ENCODE measurements around the gene CD22. TPM values are rescaled to one million over a fixed set of nuclear protein-coding genes. Genes with fewer than 3 reads are reported as not detected.
"Not testable (repeated sequence)": the region's sequence is repeated elsewhere in the genome, so short reads cannot be mapped to it uniquely, and the experiment has no call there.

Gene CD22
- total RNA-seq, 2 donors from 2014 or later: 1.4 to 3.6 TPM

GRCh38 chr19:35284153-35285094, 44.6 kb upstream of the CD22 start:
- Histone ChIP-seq H3K4me1 (ENCODE audit: control insufficient read depth in 1 of 2, low read depth in 2 of 2) (no peaks in the 10 kb centered on the region), H3K4me3 (no peak overlapping the region), H3K36me3 (peaks cover under 1% of the 10 kb centered on the region), H3K27me3 (replicated peaks; ENCODE audit: insufficient read depth) (no peaks in the 10 kb centered on the region), H3K9me3 (no peaks in the 10 kb centered on the region), H3K27ac (no peak overlapping the region)
- ATAC-seq (ENCODE audit: insufficient number of reproducible peaks, low FRiP score, low read depth): no peak
- TF ChIP-seq, protein P1, sequence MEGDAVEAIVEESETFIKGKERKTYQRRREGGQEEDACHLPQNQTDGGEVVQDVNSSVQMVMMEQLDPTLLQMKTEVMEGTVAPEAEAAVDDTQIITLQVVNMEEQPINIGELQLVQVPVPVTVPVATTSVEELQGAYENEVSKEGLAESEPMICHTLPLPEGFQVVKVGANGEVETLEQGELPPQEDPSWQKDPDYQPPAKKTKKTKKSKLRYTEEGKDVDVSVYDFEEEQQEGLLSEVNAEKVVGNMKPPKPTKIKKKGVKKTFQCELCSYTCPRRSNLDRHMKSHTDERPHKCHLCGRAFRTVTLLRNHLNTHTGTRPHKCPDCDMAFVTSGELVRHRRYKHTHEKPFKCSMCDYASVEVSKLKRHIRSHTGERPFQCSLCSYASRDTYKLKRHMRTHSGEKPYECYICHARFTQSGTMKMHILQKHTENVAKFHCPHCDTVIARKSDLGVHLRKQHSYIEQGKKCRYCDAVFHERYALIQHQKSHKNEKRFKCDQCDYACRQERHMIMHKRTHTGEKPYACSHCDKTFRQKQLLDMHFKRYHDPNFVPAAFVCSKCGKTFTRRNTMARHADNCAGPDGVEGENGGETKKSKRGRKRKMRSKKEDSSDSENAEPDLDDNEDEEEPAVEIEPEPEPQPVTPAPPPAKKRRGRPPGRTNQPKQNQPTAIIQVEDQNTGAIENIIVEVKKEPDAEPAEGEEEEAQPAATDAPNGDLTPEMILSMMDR (IDR thresholded peaks at IDR 0.05): no peak
- no peak for DNase-seq (ENCODE audit: low spot score)

DNA sequence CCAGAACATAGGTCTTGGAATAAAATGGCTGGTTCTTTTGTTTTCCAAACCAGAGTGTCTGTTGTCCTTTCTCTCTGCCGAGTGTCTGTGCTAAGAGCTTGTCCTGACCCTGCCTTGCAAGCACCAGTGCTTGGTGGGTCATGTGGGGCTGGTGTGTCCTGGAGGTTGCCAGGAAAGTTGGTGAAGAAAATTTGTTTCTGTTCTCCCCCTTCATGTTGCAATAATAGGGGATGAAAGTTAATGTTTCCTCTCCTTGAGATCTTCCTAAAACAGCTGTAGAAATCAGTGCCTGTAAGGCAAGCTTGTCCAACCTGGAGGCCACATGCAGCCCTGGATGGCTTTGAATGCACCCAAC, 43.9 kb upstream of the CD22 start:
- H3K36me3 ChIP-seq: no peaks in the 10 kb centered on the region
- H3K4me3 ChIP-seq: no peak overlapping the region
- H3K27me3 ChIP-seq (replicated peaks; ENCODE audit: insufficient read depth): no peaks in the 10 kb centered on the region
- no peaks in the 10 kb centered on the region for H3K9me3 ChIP-seq
- no peaks in the 10 kb centered on the region for H3K4me1 ChIP-seq (ENCODE audit: control insufficient read depth in 1 of 2, low read depth in 2 of 2)
- ATAC-seq (ENCODE audit: insufficient number of reproducible peaks, low FRiP score, low read depth) (no peak), DNase-seq (ENCODE audit: low spot score) (no peak)
- TF ChIP-seq, protein P1 (IDR thresholded peaks at IDR 0.05): no peak
- H3K27ac ChIP-seq: no peak overlapping the region

- not testable (repeated sequence) for H3K27me3 ChIP-seq (replicated peaks; ENCODE audit: insufficient read depth); H3K27ac ChIP-seq
These were observed 43.5 kb upstream of the CD22 start for GRCh38 chr19:35285465-35285864.

GRCh38 chr19:35286101-35286500, 42.9 kb upstream of the CD22 start:
- DNase-seq (ENCODE audit: low spot score); H3K9me3 ChIP-seq; H3K36me3 ChIP-seq; H3K27me3 ChIP-seq (replicated peaks; ENCODE audit: insufficient read depth); ATAC-seq (ENCODE audit: insufficient number of reproducible peaks, low FRiP score, low read depth); H3K27ac ChIP-seq; H3K4me3 ChIP-seq; H3K4me1 ChIP-seq (ENCODE audit: control insufficient read depth in 1 of 2, low read depth in 2 of 2): not testable (repeated sequence)

More at GRCh38 chr19:35285465-35285864, 43.5 kb upstream of the CD22 start:
- H3K36me3 ChIP-seq; DNase-seq (ENCODE audit: low spot score); H3K9me3 ChIP-seq; H3K4me3 ChIP-seq; H3K4me1 ChIP-seq (ENCODE audit: control insufficient read depth in 1 of 2, low read depth in 2 of 2); ATAC-seq (ENCODE audit: insufficient number of reproducible peaks, low FRiP score, low read depth): not testable (repeated sequence)

DNA sequence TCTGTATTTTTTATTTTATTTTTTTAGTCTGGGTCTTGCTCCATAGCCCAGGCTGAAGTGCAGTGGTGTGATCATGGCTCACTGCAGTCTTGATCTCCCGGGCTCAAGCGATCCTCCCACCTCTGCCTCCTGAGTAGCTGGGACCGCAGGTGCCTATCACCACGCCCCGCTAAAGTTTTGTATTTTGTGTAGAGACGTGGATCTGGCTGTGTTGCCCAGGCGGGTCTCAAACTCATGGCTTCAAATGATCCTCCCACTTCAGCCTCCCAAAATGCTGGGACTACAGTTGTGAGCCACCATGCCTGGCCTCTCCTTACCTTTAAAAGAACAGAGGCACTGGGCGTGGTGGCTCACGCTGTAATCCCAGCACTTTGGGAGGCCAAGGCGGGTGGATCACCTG, 41.3 kb upstream of the CD22 start:
- DNase-seq (ENCODE audit: low spot score) (no peak), ATAC-seq (ENCODE audit: insufficient number of reproducible peaks, low FRiP score, low read depth) (no peak)
- Histone ChIP-seq H3K9me3 (no peaks in the 10 kb centered on the region), H3K27ac (no peak overlapping the region), H3K36me3 (no peaks in the 10 kb centered on the region), H3K4me1 (ENCODE audit: control insufficient read depth in 1 of 2, low read depth in 2 of 2) (no peaks in the 10 kb centered on the region), H3K4me3 (no peak overlapping the region), H3K27me3 (replicated peaks; ENCODE audit: insufficient read depth) (no peaks in the 10 kb centered on the region)
- TF ChIP-seq, protein P1 (IDR thresholded peaks at IDR 0.05): no peak

GRCh38 chr19:35288331-35288730, 40.7 kb upstream of the CD22 start:
- no peak for ATAC-seq (ENCODE audit: insufficient number of reproducible peaks, low FRiP score, low read depth)
- no peaks in the 10 kb centered on the region for H3K27me3 ChIP-seq (replicated peaks; ENCODE audit: insufficient read depth)

More at GRCh38 chr19:35288331-35288730, 40.7 kb upstream of the CD22 start:
- DNase-seq (ENCODE audit: low spot score): no peak
- Histone ChIP-seq H3K4me1 (ENCODE audit: control insufficient read depth in 1 of 2, low read depth in 2 of 2) (no peaks in the 10 kb centered on the region), H3K36me3 (no peaks in the 10 kb centered on the region), H3K9me3 (no peaks in the 10 kb centered on the region), H3K4me3 (no peak overlapping the region), H3K27ac (no peak overlapping the region)
- TF ChIP-seq, protein P1 (IDR thresholded peaks at IDR 0.05): no peak

Measured in thoracic aorta (tissue), 2 donors.